Measurements from ENCODE around the gene TNFRSF9.

Gene TNFRSF9

DNA sequence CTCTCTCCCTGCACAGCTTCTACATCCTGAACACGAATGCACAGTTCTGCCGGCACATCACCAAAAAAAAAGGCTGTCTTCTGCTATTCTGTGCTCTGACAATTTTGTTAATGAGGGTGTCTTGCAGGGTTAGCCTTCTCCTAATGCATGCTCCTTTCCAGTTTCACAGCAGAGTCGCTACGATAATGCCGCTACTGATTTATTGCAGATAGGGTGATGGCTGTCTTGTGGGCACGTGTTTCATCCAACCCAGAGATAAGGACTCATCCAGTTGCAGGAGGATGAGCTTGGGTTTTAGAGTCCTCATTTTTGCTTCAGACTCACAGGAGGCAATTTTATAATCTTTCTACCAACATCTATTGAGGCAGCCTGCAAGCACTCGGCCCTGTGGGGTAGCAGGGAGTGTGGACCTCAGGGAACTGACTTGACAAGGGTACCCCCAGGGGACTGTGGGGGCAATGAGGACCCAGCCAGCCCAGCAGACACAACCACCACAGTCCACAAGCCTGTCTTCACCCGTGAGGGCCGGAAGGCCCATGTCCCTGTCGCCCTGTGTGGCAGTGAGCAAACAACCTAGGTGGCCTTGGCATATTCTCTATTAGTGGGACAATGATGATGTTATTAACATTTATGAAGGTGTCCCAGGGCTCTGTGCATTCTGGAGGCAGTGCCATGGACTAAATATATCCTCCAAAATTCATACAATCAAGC lies 72.4 kb downstream of the TNFRSF9 start:
- DNase-seq = peak; percentile 46

DNA sequence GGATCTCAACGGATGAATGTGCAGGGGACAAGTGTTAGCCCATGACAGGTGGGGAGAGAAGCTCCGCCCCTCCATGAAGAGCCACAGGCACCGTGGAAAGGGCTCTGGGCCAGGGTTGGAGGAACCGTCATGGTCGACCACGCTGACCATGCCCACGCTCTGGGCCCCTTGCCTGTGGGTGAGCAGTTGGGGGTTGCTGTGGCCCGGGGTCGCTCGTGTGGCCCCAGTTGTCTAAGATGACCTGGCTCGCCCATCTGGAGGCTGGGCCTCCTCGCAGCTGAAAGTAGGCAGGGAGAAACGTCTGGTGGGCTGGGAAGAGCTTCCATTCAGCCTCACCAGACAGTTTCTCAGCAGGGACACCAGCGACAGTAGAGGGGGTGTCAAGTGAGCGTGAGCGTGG lies 74.7 kb downstream of the TNFRSF9 start:
- DNase-seq = no peak

Data from hematopoietic multipotent progenitor cell treated with erythropoietin and hydrocortisone succinate and interleukin-3 and kit ligand, for 8 days (in vitro differentiated cells).